Measurements from ENCODE around the gene URI1. TPM values are rescaled to one million over a fixed set of nuclear protein-coding genes. Genes with fewer than 3 reads are reported as not detected.

The URI1 gene
- total and polyA plus RNA-seq, 2 of the 8 experiments (the other 6 are each of a cell fraction or from before 2014, with no cell fraction given): 27.7 to 64.3 TPM

DNA sequence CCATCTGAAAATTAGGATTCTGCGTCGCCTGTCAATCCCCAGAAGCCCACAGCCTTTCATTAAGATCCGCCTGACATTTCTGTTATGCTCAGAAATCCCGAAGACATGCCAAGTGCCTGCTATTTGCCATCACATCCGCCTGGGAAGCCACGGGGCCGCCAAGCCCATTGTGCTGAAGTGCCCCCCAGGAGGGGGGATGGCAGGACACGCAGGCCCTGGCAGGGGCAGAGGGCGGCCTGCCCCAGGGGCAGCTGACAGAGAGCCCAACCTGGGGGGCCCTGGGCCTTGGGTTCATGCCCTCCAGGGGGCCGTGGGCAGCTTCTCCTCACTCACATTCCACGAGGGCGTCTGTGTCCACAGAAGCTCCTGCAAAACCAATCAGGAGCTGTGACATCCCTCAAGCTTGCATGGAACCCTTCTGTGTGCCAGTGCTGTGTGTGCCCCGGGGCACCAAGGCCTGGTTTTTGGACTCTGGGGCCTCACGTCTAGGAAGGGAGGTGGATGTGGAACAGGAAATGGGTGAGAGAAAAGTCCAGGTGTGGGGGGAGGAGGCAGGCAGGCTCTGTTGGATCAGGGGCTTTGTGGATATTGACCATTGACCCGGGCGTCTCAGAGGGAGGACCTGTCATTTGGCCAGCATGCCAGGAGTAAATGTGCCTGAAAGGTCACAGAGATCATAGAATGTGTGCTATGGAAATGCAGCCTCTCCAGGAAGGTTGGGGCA, 122.9 kb downstream of the URI1 start:
- H4K20me1 ChIP-seq (replicated peaks in 1 of 2; ENCODE audit: control insufficient read depth in 1 of 2, insufficient read depth in 2 of 2, low read length in 2 of 2): peaks cover 0 to 3% of the 10 kb centered on the region in 2 experiments
- FAIRE-seq (no peak), DNase-seq (ENCODE audit: low read depth in 1 of 2, low spot score in 2 of 2) (no peak)
- H4K8ac ChIP-seq (ENCODE audit: extremely low read depth, insufficient read depth, low read length): no peak overlapping the region
- peaks cover 0 to 2% (median 0%) of the 10 kb centered on the region in 4 experiments; a peak in 1 of 7 replicates for H3K4me1 ChIP-seq (replicated peaks in 1 of 4; ENCODE audit: control insufficient read depth in 3 of 4, insufficient read depth in 4 of 4, low read length in 3 of 4)
- H3K14ac ChIP-seq (ENCODE audit: insufficient read length): no peak overlapping the region
- H2AK5ac ChIP-seq (ENCODE audit: low read depth, low read length): no peak overlapping the region
- no peak overlapping the region for H3K23ac ChIP-seq (ENCODE audit: insufficient read length)
- no peak overlapping the region for H2BK12ac ChIP-seq (ENCODE audit: low read depth, low read length)
- no peak overlapping the region for H4K5ac ChIP-seq (ENCODE audit: insufficient read length, low read depth, low read length)
- no peak overlapping the region for H2BK5ac ChIP-seq (ENCODE audit: low read depth, low read length)
- H4K91ac ChIP-seq (replicated peaks; ENCODE audit: insufficient read length, low read length): no peak overlapping the region
- no peak overlapping the region; a peak in 1 of 7 replicates for H3K9ac ChIP-seq (replicated peaks in 1 of 4; ENCODE audit: extremely low read depth in 1 of 4, low read depth in 3 of 4, low read length in 3 of 4)
- no peak overlapping the region for H3K4ac ChIP-seq (replicated peaks; ENCODE audit: insufficient read length, low read depth, low read length)
- H2AFZ ChIP-seq (ENCODE audit: low read length): no peak overlapping the region
- H2BK120ac ChIP-seq (replicated peaks; ENCODE audit: low read depth, low read length): no peak overlapping the region
- no peaks in the 10 kb centered on the region for H3K79me1 ChIP-seq (ENCODE audit: low read depth, low read length)
- no peak overlapping the region for H3K4me3 ChIP-seq (ENCODE audit: extremely low read depth in 1 of 4, insufficient read depth in 2 of 4, low read depth in 3 of 4, low read length in 4 of 4)
- no peaks in the 10 kb centered on the region for H3K27me3 ChIP-seq (replicated peaks in 1 of 4; ENCODE audit: control insufficient read depth in 3 of 4, extremely low read depth in 1 of 4, insufficient read depth in 3 of 4, low read length in 3 of 4)
- ChIA-PET CTCF (ENCODE audit: partially characterized antibody) (interaction anchor here (0.6 to 1.5 kb wide), 2 partner anchors 11 to 565 kb away, joined by 3 to 6 read pairs; no protein-coding TSS in a partner anchor), POLR2A (ENCODE audit: partially characterized antibody) (no interaction called here)
- WGBS, 2 experiments (ENCODE audit: extremely low coverage in 1 of 2, insufficient coverage in 1 of 2, insufficient read length in 1 of 2, insufficient replicate concordance in 2 of 2, low coverage in 1 of 2, low lambda C conversion rate in 2 of 2, missing lambda C conversion rate in 1 of 2): 86% methylated on average over 16 of the region's 16 CpGs; no CpG with 5 or more reads in 1 of the 2 experiments
- no peak overlapping the region for H3K27ac ChIP-seq (ENCODE audit: low read depth, low read length)
- no peaks in the 10 kb centered on the region for H3K36me3 ChIP-seq (ENCODE audit: control insufficient read depth in 2 of 4, insufficient read depth in 4 of 4, low read length in 3 of 4)
- H2BK20ac ChIP-seq (ENCODE audit: low read length): no peak overlapping the region
- peaks cover 14% of the 10 kb centered on the region; the same call in 1 of the 2 replicates for H3K23me2 ChIP-seq (ENCODE audit: low read depth, low read length)
- no peaks in the 10 kb centered on the region for H3K9me3 ChIP-seq (ENCODE audit: insufficient read depth in 2 of 2, low read depth in 1 of 2, low read length in 1 of 2)
- H3K18ac ChIP-seq (ENCODE audit: extremely low read depth, low read length): no peak overlapping the region; the same call in 1 of the 2 replicates
- no peak overlapping the region for H3K56ac ChIP-seq (replicated peaks; ENCODE audit: insufficient read length, low read depth, low read length)
- H3K79me2 ChIP-seq (ENCODE audit: control insufficient read depth in 1 of 2, insufficient read depth in 2 of 2, low read length in 2 of 2): no peaks in the 10 kb centered on the region
- no peak overlapping the region for H3K4me2 ChIP-seq (ENCODE audit: insufficient read depth in 1 of 2, low read depth in 2 of 2, low read length in 2 of 2)
- no peak overlapping the region for H2BK15ac ChIP-seq (ENCODE audit: low read length)
- TF ChIP-seq POLR2A (IDR thresholded peaks at IDR 0.05; ENCODE audit: control extremely low read depth in 1 of 2, low read depth in 2 of 2, low read length in 2 of 2) (no peak), RAD21 (IDR thresholded peaks at IDR 0.05 in 1 of 2, conservative IDR thresholded peaks at IDR 0.05 in 1 of 2; ENCODE audit: low read depth in 2 of 2, low read length in 2 of 2) (no peak), TAF1 (IDR thresholded peaks at IDR 0.05; ENCODE audit: low read depth, low read length) (no peak), EP300 (IDR thresholded peaks at IDR 0.05; ENCODE audit: borderline replicate concordance in 1 of 2, low read depth in 2 of 2, low read length in 2 of 2) (no peak), NANOG (IDR thresholded peaks at IDR 0.05; ENCODE audit: insufficient read depth, low read depth, low read length, poor library complexity, severe bottlenecking) (no peak), PHF8 (conservative IDR thresholded peaks at IDR 0.05; ENCODE audit: low read depth, low read length) (no peak)

Data from H1 (cell line).